ENCODE measurements around the gene ZNF775.

ZNF775 gene

GRCh38 chr7:150421831-150422230 is 42.7 kb downstream of the ZNF775 start:
- TF ChIP-seq, protein P1, sequence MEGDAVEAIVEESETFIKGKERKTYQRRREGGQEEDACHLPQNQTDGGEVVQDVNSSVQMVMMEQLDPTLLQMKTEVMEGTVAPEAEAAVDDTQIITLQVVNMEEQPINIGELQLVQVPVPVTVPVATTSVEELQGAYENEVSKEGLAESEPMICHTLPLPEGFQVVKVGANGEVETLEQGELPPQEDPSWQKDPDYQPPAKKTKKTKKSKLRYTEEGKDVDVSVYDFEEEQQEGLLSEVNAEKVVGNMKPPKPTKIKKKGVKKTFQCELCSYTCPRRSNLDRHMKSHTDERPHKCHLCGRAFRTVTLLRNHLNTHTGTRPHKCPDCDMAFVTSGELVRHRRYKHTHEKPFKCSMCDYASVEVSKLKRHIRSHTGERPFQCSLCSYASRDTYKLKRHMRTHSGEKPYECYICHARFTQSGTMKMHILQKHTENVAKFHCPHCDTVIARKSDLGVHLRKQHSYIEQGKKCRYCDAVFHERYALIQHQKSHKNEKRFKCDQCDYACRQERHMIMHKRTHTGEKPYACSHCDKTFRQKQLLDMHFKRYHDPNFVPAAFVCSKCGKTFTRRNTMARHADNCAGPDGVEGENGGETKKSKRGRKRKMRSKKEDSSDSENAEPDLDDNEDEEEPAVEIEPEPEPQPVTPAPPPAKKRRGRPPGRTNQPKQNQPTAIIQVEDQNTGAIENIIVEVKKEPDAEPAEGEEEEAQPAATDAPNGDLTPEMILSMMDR (IDR thresholded peaks at IDR 0.05; ENCODE audit: low read depth, low read length, missing control alignments), result no peak
- Histone ChIP-seq H3K4me3 (ENCODE audit: low read depth, low read length) (no peak overlapping the region), H3K27me3 (replicated peaks) (no peaks in the 10 kb centered on the region), H3K36me3 (replicated peaks) (no peaks in the 10 kb centered on the region), H3K27ac (no peak overlapping the region)
- no peak for DNase-seq
- in situ Hi-C loops (cut with HindIII; ENCODE audit: low pct_ligation_motif_present, low sequenced_read_pairs), result no loop called here

- H3K4me3 ChIP-seq (ENCODE audit: low read depth, low read length), result no peak overlapping the region
- TF ChIP-seq, protein P1 (IDR thresholded peaks at IDR 0.05; ENCODE audit: low read depth, low read length, missing control alignments), result no peak
- no peaks in the 10 kb centered on the region for H3K27me3 ChIP-seq (replicated peaks)
- in situ Hi-C loops (cut with HindIII; ENCODE audit: low pct_ligation_motif_present, low sequenced_read_pairs), result no loop called here
- H3K36me3 ChIP-seq (replicated peaks), result no peaks in the 10 kb centered on the region
- no peak for DNase-seq
- no peak overlapping the region for H3K27ac ChIP-seq
Measured at GRCh38 chr7:150425670-150426069, 46.5 kb downstream of the ZNF775 start.

DNA sequence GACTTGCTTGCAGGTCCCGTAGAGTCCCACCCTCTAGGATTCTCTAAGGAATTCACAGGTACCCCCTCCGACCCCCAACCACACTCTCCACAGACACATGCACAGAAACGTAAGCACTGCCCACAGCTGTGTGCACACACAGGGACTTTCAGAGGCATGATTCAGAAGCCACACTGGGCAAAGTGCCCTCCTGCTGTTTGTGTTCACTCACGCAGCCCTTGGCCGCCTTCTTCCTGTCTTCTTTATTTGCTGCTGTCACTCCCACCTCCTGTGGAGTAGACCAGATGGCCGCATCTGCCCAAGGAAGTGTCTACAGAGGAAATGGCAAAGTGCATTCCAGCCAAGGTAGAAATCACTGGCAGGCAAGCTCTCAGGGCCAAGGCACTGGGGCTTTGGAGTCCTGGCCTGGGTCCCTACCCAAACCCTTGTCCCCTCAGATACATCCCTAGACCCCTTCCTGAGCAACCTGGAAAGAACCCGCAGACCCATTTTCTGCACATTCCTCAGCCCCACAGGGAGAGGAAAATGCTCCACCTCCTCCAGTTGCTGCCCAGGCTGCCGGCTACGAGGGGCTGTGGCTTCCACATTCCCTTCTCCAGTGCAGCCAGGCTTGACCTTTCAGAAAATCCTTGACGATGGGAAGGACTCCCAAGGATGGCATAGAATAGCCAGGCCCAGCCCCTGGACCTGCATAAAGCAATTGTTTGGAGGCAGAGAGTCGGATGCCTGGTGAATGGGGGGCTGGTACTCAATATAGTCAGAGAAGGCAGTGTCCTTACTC is 49.7 kb downstream of the ZNF775 start:
- H3K4me3 ChIP-seq (ENCODE audit: low read depth, low read length), result no peak overlapping the region
- H3K27ac ChIP-seq, result no peak overlapping the region
- TF ChIP-seq, protein P1 (IDR thresholded peaks at IDR 0.05; ENCODE audit: low read depth, low read length, missing control alignments), result no peak
- H3K36me3 ChIP-seq (replicated peaks), result no peaks in the 10 kb centered on the region
- in situ Hi-C loops (cut with HindIII; ENCODE audit: low pct_ligation_motif_present, low sequenced_read_pairs), result no loop called here
- peak; percentile 68 for DNase-seq
- H3K27me3 ChIP-seq (replicated peaks), result no peaks in the 10 kb centered on the region

DNA sequence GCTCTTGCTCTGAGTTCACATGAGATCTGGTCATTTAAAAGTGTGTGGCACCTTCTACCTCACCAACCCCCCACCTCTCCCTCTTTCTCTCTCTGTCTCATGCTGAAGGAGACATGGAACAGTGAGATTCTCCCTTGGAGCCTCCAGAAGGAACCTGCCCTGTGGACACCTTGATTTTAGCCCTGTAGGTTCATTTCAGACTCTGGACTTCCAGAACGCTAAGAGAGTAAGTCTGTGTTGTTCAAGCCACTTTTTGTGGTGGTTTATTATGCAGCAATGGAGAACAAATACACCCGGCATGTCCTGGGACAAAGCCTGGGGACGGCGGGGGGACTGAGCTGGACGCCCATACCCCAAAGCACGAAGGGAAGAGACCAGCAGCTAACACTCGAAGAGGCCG is 50.6 kb downstream of the ZNF775 start:
- TF ChIP-seq, protein P1 (IDR thresholded peaks at IDR 0.05; ENCODE audit: low read depth, low read length, missing control alignments), result no peak
- no peak for DNase-seq
- no peaks in the 10 kb centered on the region for H3K27me3 ChIP-seq (replicated peaks)
- H3K36me3 ChIP-seq (replicated peaks), result no peaks in the 10 kb centered on the region
- no peak overlapping the region for H3K27ac ChIP-seq
- in situ Hi-C loops (cut with HindIII; ENCODE audit: low pct_ligation_motif_present, low sequenced_read_pairs), result no loop called here
- no peak overlapping the region for H3K4me3 ChIP-seq (ENCODE audit: low read depth, low read length)

- Histone ChIP-seq H3K27ac (no peak overlapping the region), H3K4me3 (ENCODE audit: low read depth, low read length) (no peak overlapping the region), H3K36me3 (replicated peaks) (no peaks in the 10 kb centered on the region), H3K27me3 (replicated peaks) (no peaks in the 10 kb centered on the region)
- TF ChIP-seq, protein P1 (IDR thresholded peaks at IDR 0.05; ENCODE audit: low read depth, low read length, missing control alignments), result no peak
- in situ Hi-C loops (cut with HindIII; ENCODE audit: low pct_ligation_motif_present, low sequenced_read_pairs), result no loop called here
- no peak for DNase-seq
Measured at GRCh38 chr7:150430465-150431085, 51.4 kb downstream of the ZNF775 start.
